ENCODE results near the gene MAP2K7. TPM values are rescaled to one million over a fixed set of nuclear protein-coding genes. Genes with fewer than 3 reads are reported as not detected.

MAP2K7 gene
- total and polyA plus RNA-seq, 2 donors (not counting 1 experiment from before 2014, with no cell fraction given) = 7.8 to 10.4 TPM

DNA sequence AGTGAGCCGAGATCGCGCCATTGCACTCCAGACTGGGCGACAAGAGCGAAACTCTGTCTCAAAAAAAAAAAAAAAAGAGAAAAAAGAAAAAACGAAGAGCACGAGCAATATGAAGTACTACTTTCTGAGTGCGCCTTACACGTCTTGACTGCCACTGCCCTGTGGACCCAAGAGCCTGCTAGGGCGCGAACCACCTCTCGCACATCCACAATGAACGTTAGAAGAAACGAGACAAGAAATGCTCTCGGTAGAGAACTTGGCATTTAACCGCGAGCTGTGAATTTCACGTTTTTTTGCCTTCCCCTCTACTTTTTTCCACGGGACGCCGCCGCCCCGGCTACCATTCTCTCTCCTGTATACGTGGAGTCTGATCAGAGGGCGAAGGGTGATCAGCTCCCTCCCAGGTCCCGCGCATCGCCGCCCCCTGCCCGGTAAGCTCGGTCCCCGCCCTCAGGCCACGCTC lies 39.3 kb downstream of the MAP2K7 start:
- peak overlapping the region; percentile 88 for H3K27ac ChIP-seq (ENCODE audit: insufficient read depth, low read length)
- TF ChIP-seq, protein P1, sequence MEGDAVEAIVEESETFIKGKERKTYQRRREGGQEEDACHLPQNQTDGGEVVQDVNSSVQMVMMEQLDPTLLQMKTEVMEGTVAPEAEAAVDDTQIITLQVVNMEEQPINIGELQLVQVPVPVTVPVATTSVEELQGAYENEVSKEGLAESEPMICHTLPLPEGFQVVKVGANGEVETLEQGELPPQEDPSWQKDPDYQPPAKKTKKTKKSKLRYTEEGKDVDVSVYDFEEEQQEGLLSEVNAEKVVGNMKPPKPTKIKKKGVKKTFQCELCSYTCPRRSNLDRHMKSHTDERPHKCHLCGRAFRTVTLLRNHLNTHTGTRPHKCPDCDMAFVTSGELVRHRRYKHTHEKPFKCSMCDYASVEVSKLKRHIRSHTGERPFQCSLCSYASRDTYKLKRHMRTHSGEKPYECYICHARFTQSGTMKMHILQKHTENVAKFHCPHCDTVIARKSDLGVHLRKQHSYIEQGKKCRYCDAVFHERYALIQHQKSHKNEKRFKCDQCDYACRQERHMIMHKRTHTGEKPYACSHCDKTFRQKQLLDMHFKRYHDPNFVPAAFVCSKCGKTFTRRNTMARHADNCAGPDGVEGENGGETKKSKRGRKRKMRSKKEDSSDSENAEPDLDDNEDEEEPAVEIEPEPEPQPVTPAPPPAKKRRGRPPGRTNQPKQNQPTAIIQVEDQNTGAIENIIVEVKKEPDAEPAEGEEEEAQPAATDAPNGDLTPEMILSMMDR (conservative IDR thresholded peaks at IDR 0.05 in 1 of 2, IDR thresholded peaks at IDR 0.05 in 1 of 2; ENCODE audit: low read depth in 1 of 2, low read length in 2 of 2) = no peak
- no peak for TF ChIP-seq EZH2 (IDR thresholded peaks at IDR 0.05; ENCODE audit: low read length, missing control alignments)
- no peaks in the 10 kb centered on the region for H3K27me3 ChIP-seq (ENCODE audit: control insufficient read depth, insufficient read depth, low read length)
- DNase-seq (ENCODE audit: low read depth in 2 of 2) = no peak
- peak overlapping the region; percentile 50 for H2AFZ ChIP-seq (ENCODE audit: low read length)
- H3K9me3 ChIP-seq (ENCODE audit: control insufficient read depth, insufficient read depth, low read depth, low read length) = no peaks in the 10 kb centered on the region
- H3K4me1 ChIP-seq (ENCODE audit: control insufficient read depth, extremely low read depth, insufficient read depth, low read length) = no peaks in the 10 kb centered on the region
- H3K4me3 ChIP-seq (replicated peaks in 1 of 4; ENCODE audit: control extremely low read depth in 1 of 4, insufficient read depth in 1 of 4, low read depth in 3 of 4, low read length in 4 of 4) = peak overlapping the region; percentile 76 to 97 (median 96)
- H4K20me1 ChIP-seq (ENCODE audit: control insufficient read depth, extremely low read depth, insufficient read depth, low read length) = no peaks in the 10 kb centered on the region
- peaks cover 6% of the 10 kb centered on the region for H3K36me3 ChIP-seq (ENCODE audit: control insufficient read depth, insufficient read depth, low read length)
- peak overlapping the region; percentile 84 for H3K9ac ChIP-seq (ENCODE audit: insufficient read depth, low read length)
- H3K4me2 ChIP-seq (ENCODE audit: extremely low read depth, insufficient read depth, low read length) = peak overlapping the region; percentile 89
- H3K79me2 ChIP-seq (ENCODE audit: control insufficient read depth, insufficient read depth, low read length) = peaks cover 13% of the 10 kb centered on the region

DNA sequence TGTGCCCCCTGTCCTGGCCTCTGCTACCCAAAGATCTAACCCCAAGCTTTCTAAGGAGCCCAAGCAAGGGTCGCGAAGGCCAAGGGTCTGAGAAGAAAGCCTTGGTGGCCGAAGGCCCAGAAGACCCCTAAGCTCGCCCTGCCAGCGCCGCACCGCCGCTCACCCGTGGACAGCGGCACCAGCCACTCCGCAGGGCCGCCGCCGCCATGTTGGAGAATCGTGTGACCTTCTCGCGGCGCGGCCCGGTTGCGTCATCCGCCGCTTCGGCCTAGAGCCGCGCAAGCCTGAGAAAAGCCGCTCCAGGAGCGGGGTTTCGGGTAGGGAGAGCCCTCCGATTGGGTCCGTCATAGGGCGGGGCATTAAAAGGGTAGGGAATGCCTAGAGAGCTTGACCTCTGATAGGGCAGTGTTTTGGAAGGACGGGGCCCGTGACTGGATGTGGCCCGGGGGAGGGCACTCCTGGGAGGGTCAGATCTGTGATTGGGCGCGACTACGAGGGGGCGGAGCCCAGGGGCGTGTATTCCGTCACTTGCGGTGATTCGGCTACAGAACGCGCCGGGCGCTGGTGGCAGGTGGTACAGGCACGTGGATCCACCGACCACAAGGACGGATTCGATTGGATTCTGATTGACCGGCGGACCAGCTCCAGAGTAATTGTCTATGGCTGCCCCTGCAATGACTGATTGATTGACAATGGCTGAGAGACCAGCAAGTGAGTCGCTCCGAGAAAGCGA lies 39.9 kb downstream of the MAP2K7 start, which contains the start of gene TIMM44:
TSS of gene TIMM44 (minus strand) at position 223 of the 733 bp plus-strand sequence. CDS start at position 208, 15 bp downstream.
- Histone ChIP-seq H3K9ac (ENCODE audit: insufficient read depth, low read length) (peak within 1 kb of the TSS; percentile 84), H3K36me3 (ENCODE audit: control insufficient read depth, insufficient read depth, low read length) (peaks cover 6% of the 10 kb centered on the region), H3K27me3 (ENCODE audit: control insufficient read depth, insufficient read depth, low read length) (no peaks in the 10 kb centered on the region), H3K27ac (ENCODE audit: insufficient read depth, low read length) (peak within 1 kb of the TSS; percentile 88), H3K4me3 (replicated peaks in 1 of 4; ENCODE audit: control extremely low read depth in 1 of 4, insufficient read depth in 1 of 4, low read depth in 3 of 4, low read length in 4 of 4) (peak within 1 kb of the TSS; percentile 76 to 97 (median 96)), H3K4me2 (ENCODE audit: extremely low read depth, insufficient read depth, low read length) (peak within 1 kb of the TSS; percentile 95), H3K79me2 (ENCODE audit: control insufficient read depth, insufficient read depth, low read length) (peaks cover 13% of the 10 kb centered on the region), H3K4me1 (ENCODE audit: control insufficient read depth, extremely low read depth, insufficient read depth, low read length) (no peaks in the 10 kb centered on the region), H2AFZ (ENCODE audit: low read length) (peak within 1 kb of the TSS; percentile 78), H4K20me1 (ENCODE audit: control insufficient read depth, extremely low read depth, insufficient read depth, low read length) (no peaks in the 10 kb centered on the region), H3K9me3 (ENCODE audit: control insufficient read depth, insufficient read depth, low read depth, low read length) (no peaks in the 10 kb centered on the region)
- peak; percentile 99 for DNase-seq (ENCODE audit: low read depth in 2 of 2)
- TF ChIP-seq, protein P1 (conservative IDR thresholded peaks at IDR 0.05 in 1 of 2, IDR thresholded peaks at IDR 0.05 in 1 of 2; ENCODE audit: low read depth in 1 of 2, low read length in 2 of 2) = no peak
- TF ChIP-seq EZH2 (IDR thresholded peaks at IDR 0.05; ENCODE audit: low read length, missing control alignments) = no peak

DNA sequence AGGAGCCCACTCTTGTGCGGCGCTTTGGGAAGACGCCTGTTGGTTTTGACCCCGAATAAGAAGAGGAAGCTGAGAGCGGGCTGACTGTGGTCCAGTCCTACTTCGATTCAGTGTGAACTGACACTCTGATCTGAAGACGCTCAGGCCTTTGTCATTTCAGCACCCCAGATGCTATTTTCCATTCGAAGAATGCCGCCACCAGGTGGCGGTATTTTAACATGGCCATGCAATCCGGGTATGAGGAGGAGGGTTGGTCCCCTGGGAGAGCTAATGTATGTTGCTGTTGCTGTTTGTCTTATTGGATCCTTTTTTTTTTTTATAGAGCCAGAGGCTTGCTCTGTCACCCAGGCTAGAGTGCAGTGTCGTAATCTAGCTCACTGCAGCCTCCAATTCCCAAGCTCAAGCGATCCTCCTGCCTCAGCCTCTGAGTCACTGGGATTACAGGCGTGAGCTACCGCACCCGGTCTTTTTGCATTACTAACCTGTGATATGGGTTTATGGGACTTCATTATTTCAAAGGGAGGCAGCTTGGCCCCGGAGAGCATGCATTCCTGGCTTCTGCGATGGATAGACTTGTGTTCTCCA lies 40.6 kb downstream of the MAP2K7 start:
- Histone ChIP-seq H3K27ac (ENCODE audit: insufficient read depth, low read length) (peak overlapping the region; percentile 72), H4K20me1 (ENCODE audit: control insufficient read depth, extremely low read depth, insufficient read depth, low read length) (no peaks in the 10 kb centered on the region), H3K9ac (ENCODE audit: insufficient read depth, low read length) (peak overlapping the region; percentile 54)

More for the DNA sequence above, 40.6 kb downstream of the MAP2K7 start:
- Histone ChIP-seq H3K9me3 (ENCODE audit: control insufficient read depth, insufficient read depth, low read depth, low read length) (no peaks in the 10 kb centered on the region), H3K27me3 (ENCODE audit: control insufficient read depth, insufficient read depth, low read length) (no peaks in the 10 kb centered on the region), H3K4me3 (replicated peaks in 1 of 4; ENCODE audit: control extremely low read depth in 1 of 4, insufficient read depth in 1 of 4, low read depth in 3 of 4, low read length in 4 of 4) (peak overlapping the region; percentile 52 to 97 (median 70)), H3K36me3 (ENCODE audit: control insufficient read depth, insufficient read depth, low read length) (peaks cover 6% of the 10 kb centered on the region), H3K4me2 (ENCODE audit: extremely low read depth, insufficient read depth, low read length) (peak overlapping the region; percentile 95), H2AFZ (ENCODE audit: low read length) (peak overlapping the region; percentile 78), H3K4me1 (ENCODE audit: control insufficient read depth, extremely low read depth, insufficient read depth, low read length) (no peaks in the 10 kb centered on the region), H3K79me2 (ENCODE audit: control insufficient read depth, insufficient read depth, low read length) (peaks cover 13% of the 10 kb centered on the region)
- TF ChIP-seq EZH2 (IDR thresholded peaks at IDR 0.05; ENCODE audit: low read length, missing control alignments) = no peak
- TF ChIP-seq, protein P1 (conservative IDR thresholded peaks at IDR 0.05 in 1 of 2, IDR thresholded peaks at IDR 0.05 in 1 of 2; ENCODE audit: low read depth in 1 of 2, low read length in 2 of 2) = peak; percentile 77 to 78
- peak; percentile 76 to 93 for DNase-seq (ENCODE audit: low read depth in 2 of 2)

Measured in fibroblast of lung (primary cell).